Naive thymus-derived CD4-positive, alpha-beta T cell (primary cell): Measurements from ENCODE around the gene SF1. TPM values are rescaled to one million over a fixed set of nuclear protein-coding genes. Genes with fewer than 3 reads are reported as not detected.
A peak's percentile ranks its signal among the peaks of the same experiment; 100 is the strongest.

Experiments
- ATAC-seq: fragments of 150-1000 bp; cut with Tn5 transposase; 2 replicates; pipeline ENCODE4 v1.10.0; 2021; ENCODE audit warnings: mild to moderate bottlenecking, moderate library complexity
- CTCF ChIA-PET: fragments of 350-600 bp; sonication (Branson Sonifier 250); formaldehyde crosslinking; loops from one replicate; lab custom pipeline; 2021; ENCODE audit warnings: antibody characterized with exemption; lab: Charles Lee
- POLR2A ChIA-PET: fragments of 350-600 bp; sonication (Branson Sonifier 250); formaldehyde crosslinking; loops from one replicate; lab custom pipeline; 2021; ENCODE audit warnings: antibody characterized with exemption, inconsistent platforms; lab: Charles Lee
- DNase-seq, 9 donors: peaks; one replicate each; pipeline versions ENCODE4 v3.0.0 to v3.0.0-alpha.2; 2020 to 2022; ENCODE audit warnings: mixed read lengths in 1 of 9
- H3K27ac ChIP-seq: one replicate; pipeline ENCODE4 v1.7.0; 2013; ENCODE audit warnings: mild to moderate bottlenecking, low read depth, low read length, moderate library complexity
- H3K27me3 ChIP-seq, 2 donors: one replicate each; pipeline ENCODE4 v1.7.0; 2013; ENCODE audit warnings: low read length in 2 of 2, mild to moderate bottlenecking in 2 of 2, moderate library complexity in 2 of 2; ENCODE audit not compliant: control insufficient read depth in 2 of 2, insufficient read depth in 2 of 2
- H3K36me3 ChIP-seq, 3 experiments: 1 replicate in 2 of 3; 2 replicates in 1 of 3; pipeline ENCODE4 v1.7.0; 2013; ENCODE audit warnings: low read length in 3 of 3, mild to moderate bottlenecking in 3 of 3, moderate library complexity in 1 of 3; ENCODE audit not compliant: insufficient read depth in 3 of 3, control insufficient read depth in 2 of 3
- H3K4me1 ChIP-seq, 2 donors: one replicate each; pipeline ENCODE4 v1.7.0; 2013; ENCODE audit warnings: low read length in 2 of 2, mild to moderate bottlenecking in 2 of 2, moderate library complexity in 1 of 2; ENCODE audit not compliant: control insufficient read depth in 2 of 2, insufficient read depth in 2 of 2
- H3K4me3 ChIP-seq: 2 replicates; pipeline ENCODE4 v1.7.0; 2013; ENCODE audit warnings: mild to moderate bottlenecking, low read length
- H3K9me3 ChIP-seq, 3 experiments: 1 replicate in 2 of 3; 2 replicates in 1 of 3; pipeline ENCODE4 v1.7.0; 2013; ENCODE audit warnings: low read length in 3 of 3; ENCODE audit not compliant: control insufficient read depth in 2 of 3
- H3K27ac Mint-ChIP-seq, 9 donors: one replicate each; pipeline ENCODE4 v1.8.0; 2020 to 2022; ENCODE audit warnings: mixed read lengths in 9 of 9, mild to moderate bottlenecking in 8 of 9, moderate library complexity in 5 of 9, inconsistent platforms in 2 of 9
- H3K27me3 Mint-ChIP-seq, 5 donors: one replicate each; pipeline ENCODE4 v1.8.0; 2021 to 2022; ENCODE audit warnings: mixed read lengths in 5 of 5, mild to moderate bottlenecking in 1 of 5
- H3K36me3 Mint-ChIP-seq, 5 donors: one replicate each; pipeline ENCODE4 v1.8.0; 2020 to 2022; ENCODE audit warnings: mixed read lengths in 5 of 5, mild to moderate bottlenecking in 3 of 5, inconsistent platforms in 1 of 5
- H3K4me1 Mint-ChIP-seq, 7 donors: one replicate each; pipeline ENCODE4 v1.8.0; 2020 to 2022; ENCODE audit warnings: mixed read lengths in 7 of 7, mild to moderate bottlenecking in 3 of 7, inconsistent platforms in 1 of 7
- H3K4me3 Mint-ChIP-seq, 10 donors: one replicate each; pipeline ENCODE4 v1.8.0; 2020 to 2022; ENCODE audit warnings: mild to moderate bottlenecking in 10 of 10, mixed read lengths in 10 of 10, moderate library complexity in 6 of 10, inconsistent platforms in 2 of 10
- H3K9me3 Mint-ChIP-seq, 11 donors: one replicate each; pipeline ENCODE4 v1.8.0; 2020 to 2022; ENCODE audit warnings: mixed read lengths in 11 of 11, mild to moderate bottlenecking in 4 of 11, inconsistent platforms in 1 of 11, moderate library complexity in 1 of 11
- intact Hi-C, 2 donors: fragments of 100-400 bp; cut with micrococcal nuclease; formaldehyde crosslinking; loops; one replicate each; pipeline ENCODE4 v1.15.1; 2023
- polyA plus RNA-seq, 2 donors: library from polyadenylated mRNA; unstranded; fragments of 300-500 nt; fragmentation: Illumina TruSeq; gene quantifications; one replicate each; pipeline ENCODE4 v1.2.3, GENCODE V29; 2021
- total RNA-seq, 6 experiments: library from RNA in 5 of 6; stranded (reverse) in 5 of 6; gene quantifications; 1 replicate in 5 of 6; 2 replicates in 1 of 6; pipeline ENCODE4 v1.2.3 and lab custom pipeline; 2021 to 2026

Gene SF1
- total and polyA plus RNA-seq, 7 experiments from 2014 or later = 101 to 1,612 (median 901) TPM

GRCh38 chr11:64716473-64717267 is 61.7 kb downstream of the SF1 start:
- Histone ChIP-seq H3K36me3 (no peaks in the 10 kb centered on the region), H3K27me3 (peaks cover 2 to 15% of the 10 kb centered on the region in 2 donors), H3K4me3 (no peak overlapping the region), H3K4me1 (peaks cover 0 to 4% of the 10 kb centered on the region in 2 donors), H3K9me3 (no peaks in the 10 kb centered on the region), H3K27ac (no peak overlapping the region)
- POLR2A ChIA-PET = interaction anchor here (0.6 kb wide), 1 partner anchor 44 kb away, joined by 4 read pairs; no protein-coding TSS in a partner anchor
- no peak for DNase-seq
- Mint-ChIP-seq H3K4me1 (peaks cover 8 to 16% (median 13%) of the 10 kb centered on the region in 7 donors), H3K27me3 (peaks cover 44 to 86% (median 56%) of the 10 kb centered on the region in 5 donors), H3K36me3 (no peaks in the 10 kb centered on the region), H3K27ac (no peak overlapping the region), H3K4me3 (no peak overlapping the region), H3K9me3 (peaks cover 0 to 2% (median 0%) of the 10 kb centered on the region in 11 donors)
- intact Hi-C loops = no loop called here
- CTCF ChIA-PET = no interaction called here
- no peak for ATAC-seq

- H3K27ac ChIP-seq = no peak overlapping the region
- no peaks in the 10 kb centered on the region for H3K36me3 Mint-ChIP-seq
- H3K27me3 Mint-ChIP-seq = peaks cover 46 to 85% (median 62%) of the 10 kb centered on the region in 5 donors
- no peaks in the 10 kb centered on the region for H3K36me3 ChIP-seq
- H3K27ac Mint-ChIP-seq = peak overlapping the region in 1 of 9 donors; percentile 32
- ChIA-PET POLR2A (interaction anchor here (1.2 kb wide), 1 partner anchor 18 kb away, joined by 3 read pairs; no protein-coding TSS in a partner anchor), CTCF (no interaction called here)
- DNase-seq (no peak), ATAC-seq (no peak)
- H3K4me3 ChIP-seq = no peak overlapping the region
- H3K4me3 Mint-ChIP-seq = no peak overlapping the region
- intact Hi-C loops = no loop called here
- H3K4me1 ChIP-seq = peaks cover 0 to 4% of the 10 kb centered on the region in 2 donors
- H3K27me3 ChIP-seq = peaks cover 2 to 18% of the 10 kb centered on the region in 2 donors
- peaks cover 10 to 20% (median 17%) of the 10 kb centered on the region in 7 donors for H3K4me1 Mint-ChIP-seq
- H3K9me3 ChIP-seq = no peaks in the 10 kb centered on the region
- peaks cover 0 to 2% (median 0%) of the 10 kb centered on the region in 11 donors for H3K9me3 Mint-ChIP-seq
Measured at GRCh38 chr11:64715756-64716472, 62.4 kb downstream of the SF1 start.

- POLR2A ChIA-PET = interaction anchor here (1.2 kb wide), 1 partner anchor 18 kb away, joined by 3 read pairs; no protein-coding TSS in a partner anchor
- peaks cover 0 to 4% of the 10 kb centered on the region in 2 donors for H3K4me1 ChIP-seq
- ATAC-seq = no peak
- no peaks in the 10 kb centered on the region for H3K9me3 ChIP-seq
- Mint-ChIP-seq H3K4me1 (peaks cover 10 to 23% (median 19%) of the 10 kb centered on the region in 7 donors), H3K27ac (no peak overlapping the region), H3K4me3 (peak overlapping the region in 4 of 10 donors; percentile 1 to 69 (median 38)), H3K27me3 (peaks cover 49 to 85% (median 65%) of the 10 kb centered on the region in 5 donors), H3K9me3 (peaks cover 0 to 2% (median 0%) of the 10 kb centered on the region in 11 donors), H3K36me3 (peaks cover 0 to 3% (median 0%) of the 10 kb centered on the region in 5 donors)
- H3K27ac ChIP-seq = no peak overlapping the region
- no peak for DNase-seq
- H3K27me3 ChIP-seq = peaks cover 2 to 18% of the 10 kb centered on the region in 2 donors
- no peaks in the 10 kb centered on the region for H3K36me3 ChIP-seq
- intact Hi-C loops = no loop called here
- CTCF ChIA-PET = no interaction called here
- no peak overlapping the region for H3K4me3 ChIP-seq
Measured at GRCh38 chr11:64715110-64715509, 63.2 kb downstream of the SF1 start.

- ATAC-seq (no peak), DNase-seq (no peak)
- CTCF ChIA-PET = no interaction called here
- Histone ChIP-seq H3K27ac (no peak overlapping the region), H3K4me3 (no peak overlapping the region), H3K36me3 (no peaks in the 10 kb centered on the region), H3K27me3 (peaks cover 2 to 18% of the 10 kb centered on the region in 2 donors), H3K4me1 (peaks cover 0 to 4% of the 10 kb centered on the region in 2 donors), H3K9me3 (no peaks in the 10 kb centered on the region)
- peaks cover 10 to 23% (median 19%) of the 10 kb centered on the region in 7 donors for H3K4me1 Mint-ChIP-seq
- H3K27me3 Mint-ChIP-seq = peaks cover 54 to 85% (median 69%) of the 10 kb centered on the region in 5 donors
- POLR2A ChIA-PET = interaction anchor here (1.2 kb wide), 1 partner anchor 19 kb away, joined by 3 read pairs; no protein-coding TSS in a partner anchor
- intact Hi-C loops = no loop called here
- peaks cover 0 to 2% (median 0%) of the 10 kb centered on the region in 11 donors for H3K9me3 Mint-ChIP-seq
- H3K4me3 Mint-ChIP-seq = peak overlapping the region in 7 of 10 donors; percentile 1 to 69 (median 58)
- no peak overlapping the region for H3K27ac Mint-ChIP-seq
- H3K36me3 Mint-ChIP-seq = peaks cover 0 to 4% (median 0%) of the 10 kb centered on the region in 5 donors
Measured at GRCh38 chr11:64714666-64715065, 63.7 kb downstream of the SF1 start.

Other genes starting within 250 kb of the SF1 start
- gene SLC22A11, start 222.6 kb downstream of the SF1 start, total RNA-seq = not detected
- gene SLC22A11, start 222.6 kb downstream of the SF1 start, polyA plus RNA-seq = not detected
- not detected for gene SLC22A12, start 187.3 kb downstream of the SF1 start, total RNA-seq
- not detected for gene SLC22A12, start 187.3 kb downstream of the SF1 start, polyA plus RNA-seq
- gene NRXN2, start 55.3 kb downstream of the SF1 start, total RNA-seq = under 1 TPM in 3 of 5 experiments, not detected in 2; 0.07 to 0.71 (median 0.27) TPM
- gene NRXN2, start 55.3 kb downstream of the SF1 start, polyA plus RNA-seq = not detected
- 100 to 1,000 TPM; 211 to 697 (median 654) TPM for gene RASGRP2, start 34.4 kb downstream of the SF1 start, total RNA-seq
- 100 to 1,000 TPM; 197 to 312 TPM for gene RASGRP2, start 34.4 kb downstream of the SF1 start, polyA plus RNA-seq
- gene PYGM, start 18.6 kb downstream of the SF1 start, total RNA-seq = 10 to 100 TPM in 4 of 5 experiments, 1 to 10 TPM in 1; 8.0 to 16.2 (median 13.9) TPM
- gene PYGM, start 18.6 kb downstream of the SF1 start, polyA plus RNA-seq = under 1 TPM; 0.26 to 0.64 TPM
- 100 to 1,000 TPM in 2 of 5 experiments, 10 to 100 TPM in 3; 75.2 to 130 (median 84.3) TPM for gene MAP4K2, start 24.7 kb upstream of the SF1 start, total RNA-seq
- gene MAP4K2, start 24.7 kb upstream of the SF1 start, polyA plus RNA-seq = 10 to 100 TPM; 40.7 to 63.0 TPM
- 10 to 100 TPM; 25.7 to 46.4 (median 38.0) TPM for gene MEN1, start 32.0 kb upstream of the SF1 start, total RNA-seq
- gene MEN1, start 32.0 kb upstream of the SF1 start, polyA plus RNA-seq = 10 to 100 TPM; 33.8 to 54.9 TPM
- 1 to 10 TPM in 4 of 5 experiments, under 1 TPM in 1; 0.22 to 9.2 (median 8.1) TPM for gene CDC42BPG, start 66.1 kb upstream of the SF1 start, total RNA-seq
- under 1 TPM; 0.27 to 0.47 TPM for gene CDC42BPG, start 66.1 kb upstream of the SF1 start, polyA plus RNA-seq
- gene EHD1, start 100.1 kb upstream of the SF1 start, total RNA-seq = 100 to 1,000 TPM; 124 to 263 (median 208) TPM
- 100 to 1,000 TPM; 102 to 141 TPM for gene EHD1, start 100.1 kb upstream of the SF1 start, polyA plus RNA-seq
- 100 to 1,000 TPM in 1 of 5 experiments, 10 to 100 TPM in 4; 30.6 to 105 (median 36.2) TPM for gene ATG2A, start 138.7 kb upstream of the SF1 start, total RNA-seq
- gene ATG2A, start 138.7 kb upstream of the SF1 start, polyA plus RNA-seq = 1 to 10 TPM; 3.4 to 5.2 TPM
- gene PPP2R5B, start 146.1 kb upstream of the SF1 start, total RNA-seq = 10 to 100 TPM; 11.9 to 19.1 (median 18.8) TPM
- 1 to 10 TPM; 4.5 to 7.5 TPM for gene PPP2R5B, start 146.1 kb upstream of the SF1 start, polyA plus RNA-seq
- gene GPHA2, start 157.4 kb upstream of the SF1 start, total RNA-seq = under 1 TPM in 1 of 5 experiments, not detected in 4; 0.48 TPM
- gene GPHA2, start 157.4 kb upstream of the SF1 start, polyA plus RNA-seq = not detected
- gene MAJIN, start 193.6 kb upstream of the SF1 start, total RNA-seq = 1 to 10 TPM in 1 of 5 experiments, under 1 TPM in 3, not detected in 1; 0.48 to 1.1 (median 0.85) TPM
- gene MAJIN, start 193.6 kb upstream of the SF1 start, polyA plus RNA-seq = 1 to 10 TPM in 1 of 2 donors, not detected in 1; 1.2 TPM
- under 1 TPM in 1 of 5 experiments, not detected in 4; 0.39 TPM for gene BATF2, start 218.4 kb upstream of the SF1 start, total RNA-seq
- not detected for gene BATF2, start 218.4 kb upstream of the SF1 start, polyA plus RNA-seq
- 10 to 100 TPM; 22.6 to 60.8 (median 32.2) TPM for gene ARL2, start 235.6 kb upstream of the SF1 start, total RNA-seq
- gene ARL2, start 235.6 kb upstream of the SF1 start, polyA plus RNA-seq = 10 to 100 TPM; 90.0 to 96.1 TPM
- gene SNX15, start 248.9 kb upstream of the SF1 start, total RNA-seq = 10 to 100 TPM; 13.1 to 29.0 (median 21.7) TPM
- 10 to 100 TPM; 13.7 to 15.7 TPM for gene SNX15, start 248.9 kb upstream of the SF1 start, polyA plus RNA-seq